IMR-90 (cell line): ENCODE results near the gene LEMD3. TPM values are rescaled to one million over a fixed set of nuclear protein-coding genes. Genes with fewer than 3 reads are reported as not detected.

Experiments used
- ATAC-seq: fragments of 200-7000 bp; cut with Tn5 transposase; 2 replicates; pipeline ENCODE4 v1.9.1; 2020; ENCODE audit warnings: low read depth, mild to moderate bottlenecking, moderate library complexity
- BruUV-seq: library from RNA; stranded (reverse); fragments of 400-500 nt; replicated peaks from 2 replicates; lab custom pipeline; 2021; lab: Mats Ljungman, UMichigan
- CTCF ChIA-PET: fragments of 300-600 bp; formaldehyde crosslinking; extraction: SDS; loops from one replicate; lab custom pipeline; 2021; ENCODE audit warnings: antibody characterized with exemption; lab: Yijun Ruan, JAX
- POLR2A ChIA-PET: fragments of 300-600 bp; sonication (Branson Sonifier 250); formaldehyde crosslinking; loops from one replicate; lab custom pipeline; 2022; ENCODE audit warnings: antibody characterized with exemption; ENCODE audit not compliant: unreplicated experiment; lab: Charles Lee
- DNase-seq: peaks from one replicate; pipeline ENCODE4 v3.0.0; 2013
- H2AFZ ChIP-seq: replicated peaks from 2 replicates; pipeline ENCODE3; 2013; ENCODE audit warnings: low read length, mild to moderate bottlenecking; ENCODE audit not compliant: poor library complexity
- H2AK5ac ChIP-seq: 2 replicates; pipeline ENCODE4 v1.6.1; 2013; ENCODE audit warnings: low read depth, low read length, inconsistent platforms
- H2AK9ac ChIP-seq: replicated peaks from 2 replicates; pipeline ENCODE3; 2013; ENCODE audit warnings: mild to moderate bottlenecking, low read depth, low read length, moderate library complexity; ENCODE audit not compliant: poor library complexity
- H2BK120ac ChIP-seq: 2 replicates; pipeline ENCODE4 v1.6.1; 2013; ENCODE audit warnings: low read depth, low read length, inconsistent platforms
- H2BK15ac ChIP-seq: 3 replicates; pipeline ENCODE4 v1.6.1; 2013; ENCODE audit warnings: low read depth, low read length, inconsistent platforms
- H2BK20ac ChIP-seq: 2 replicates; pipeline ENCODE4 v1.6.1; 2013; ENCODE audit warnings: low read depth, mild to moderate bottlenecking, inconsistent platforms, low read length, moderate library complexity
- H2BK5ac ChIP-seq: 2 replicates; pipeline ENCODE4 v1.6.1; 2013; ENCODE audit warnings: mild to moderate bottlenecking, low read depth, low read length, inconsistent platforms; ENCODE audit not compliant: poor library complexity, severe bottlenecking
- H3K14ac ChIP-seq: replicated peaks from 2 replicates; pipeline ENCODE4 v1.6.1; 2013; ENCODE audit warnings: low read depth, low read length, inconsistent platforms
- H3K18ac ChIP-seq: 2 replicates; pipeline ENCODE4 v1.6.1; 2013; ENCODE audit warnings: low read depth, low read length, control low read depth
- H3K23ac ChIP-seq: 2 replicates; pipeline ENCODE4 v1.6.1; 2013; ENCODE audit warnings: low read depth, low read length, inconsistent platforms
- H3K27ac ChIP-seq: 2 replicates; pipeline ENCODE4 v1.5.1; 2013; ENCODE audit warnings: mild to moderate bottlenecking, control low read depth, low read length; ENCODE audit not compliant: insufficient read depth
- H3K27me3 ChIP-seq: 2 replicates; pipeline ENCODE4 v1.6.1; 2013; ENCODE audit warnings: low read length; ENCODE audit not compliant: control insufficient read depth, insufficient read depth
- H3K36me3 ChIP-seq: 2 replicates; pipeline ENCODE4 v1.6.1; 2013; ENCODE audit warnings: low read length, mixed read lengths; ENCODE audit not compliant: control insufficient read depth, insufficient read depth
- H3K4ac ChIP-seq: 2 replicates; pipeline ENCODE4 v1.6.1; 2013; ENCODE audit warnings: low read depth, low read length, inconsistent platforms
- H3K4me1 ChIP-seq: 2 replicates; pipeline ENCODE4 v1.6.1; 2013; ENCODE audit warnings: low read length, mixed read lengths; ENCODE audit not compliant: control insufficient read depth, insufficient read depth
- H3K4me2 ChIP-seq: 2 replicates; pipeline ENCODE4 v1.6.1; 2013; ENCODE audit warnings: low read depth, mild to moderate bottlenecking, control low read depth, low read length, moderate library complexity
- H3K4me3 ChIP-seq: 2 replicates; pipeline ENCODE4 v1.5.1; 2013; ENCODE audit warnings: low read depth, mild to moderate bottlenecking, control low read depth, low read length, moderate library complexity; ENCODE audit not compliant: insufficient read depth
- H3K56ac ChIP-seq: 2 replicates; pipeline ENCODE4 v1.6.1; 2013; ENCODE audit warnings: low read length, inconsistent platforms; ENCODE audit not compliant: insufficient read depth; ENCODE audit errors: extremely low read depth
- H3K79me1 ChIP-seq, 2 experiments: 2 replicates each; pipeline ENCODE4 v1.6.1; 2013; ENCODE audit warnings: low read length in 2 of 2, inconsistent platforms in 1 of 2, low read depth in 1 of 2
- H3K9ac ChIP-seq: 2 replicates; pipeline ENCODE4 v1.6.1; 2013; ENCODE audit warnings: low read depth, low read length, control low read depth
- H3K9me1 ChIP-seq: 2 replicates; pipeline ENCODE4 v1.6.1; 2013; ENCODE audit warnings: low read length, inconsistent platforms; ENCODE audit not compliant: insufficient read depth
- H3K9me3 ChIP-seq: 2 replicates; pipeline ENCODE4 v1.6.1; 2013; ENCODE audit warnings: low read length; ENCODE audit not compliant: control insufficient read depth, insufficient read depth
- H4K20me1 ChIP-seq: 2 replicates; pipeline ENCODE4 v1.6.1; 2013; ENCODE audit warnings: low read length, inconsistent platforms; ENCODE audit not compliant: insufficient read depth
- H4K5ac ChIP-seq: 2 replicates; pipeline ENCODE4 v1.6.1; 2013; ENCODE audit warnings: mild to moderate bottlenecking, low read depth, low read length, control low read depth
- H4K8ac ChIP-seq, 2 experiments: 2 replicates each; pipeline ENCODE4 v1.6.1; 2013; ENCODE audit warnings: low read depth in 2 of 2, low read length in 2 of 2, control low read depth in 1 of 2, inconsistent platforms in 1 of 2
- H4K91ac ChIP-seq: 2 replicates; pipeline ENCODE4 v1.6.1; 2013; ENCODE audit warnings: low read depth, low read length, inconsistent platforms; ENCODE audit not compliant: insufficient read depth
- BHLHE40 ChIP-seq: fragments of 150-350 bp; IDR thresholded peaks from 2 replicates; pipeline ENCODE4 v1.6.1; 2016; ENCODE audit warnings: mild to moderate bottlenecking, low read depth, low read length
- NFE2L2 ChIP-seq: fragments of 150-350 bp; IDR thresholded peaks from 2 replicates; pipeline ENCODE4 v1.6.1; 2016; ENCODE audit warnings: low read depth, mild to moderate bottlenecking, low read length
- RAD21 ChIP-seq: IDR thresholded peaks from 2 replicates; pipeline ENCODE4 v1.6.1; 2012; ENCODE audit warnings: low read length, improper control_type of control experiment
- WGBS, 2 experiments: methylation state at CpG; one replicate each; pipeline versions ENCODE4 v1.1.5 to v1.1.7; 2013; ENCODE audit warnings: missing lambda C conversion rate in 2 of 2; ENCODE audit not compliant: insufficient read length in 1 of 2; ENCODE audit errors: extremely low coverage in 2 of 2; 5-methylcytosine and 5-hydroxymethylcytosine counted together
- dilution Hi-C: fragments of 300-500 bp; cut with HindIII; formaldehyde crosslinking; loops from one replicate; pipeline ENCODE4 v1.14.3; 2018; ENCODE audit warnings: low sequenced_read_pairs; ENCODE audit not compliant: unreplicated experiment
- in situ Hi-C: fragments of 300-500 bp; cut with MboI; formaldehyde crosslinking; loops from 3 replicates; pipeline ENCODE4 v1.14.3; 2019; ENCODE audit warnings: low sequenced_read_pairs, inconsistent platforms, mixed read lengths
- intact Hi-C: fragments of 100-400 bp; cut with micrococcal nuclease; formaldehyde crosslinking; loops from 2 replicates; pipeline ENCODE4 v1.10.0; 2022
- polyA plus RNA-seq, 3 experiments: library from polyadenylated mRNA; depleted of rRNA; stranded (reverse); fragments of >200 nt; gene quantifications; 2 replicates each; pipeline ENCODE4 v1.2.3, GENCODE V29; 2012; ENCODE audit warnings: low replicate concordance in 1 of 3
- total RNA-seq: library from RNA; depleted of rRNA; stranded (reverse); fragments of >200 nt; gene quantifications from 2 replicates; pipeline ENCODE4 v1.2.3, GENCODE V29; 2012

The LEMD3 gene
- total and polyA plus RNA-seq, 2 of the 4 experiments (the other 2 are of a cell fraction), result 5.5 to 9.9 TPM

GRCh38 chr12:65195387-65196055, 26.1 kb downstream of the LEMD3 start:
- peaks cover 31% of the 10 kb centered on the region for H4K20me1 ChIP-seq
- H3K56ac ChIP-seq, result no peak overlapping the region
- no peak overlapping the region for H3K4me3 ChIP-seq
- H2BK20ac ChIP-seq, result no peak overlapping the region
- no CpG with 5 or more reads among the region's 2 CpGs for WGBS, 2 experiments
- H3K4ac ChIP-seq, result no peak overlapping the region
- H2AK9ac ChIP-seq, result no peak overlapping the region
- H3K36me3 ChIP-seq, result no peaks in the 10 kb centered on the region; the same call in 1 of the 2 replicates
- H3K23ac ChIP-seq, result no peak overlapping the region
- DNase-seq (no peak), ATAC-seq (no peak)
- POLR2A ChIA-PET, result no interaction called here
- H3K4me1 ChIP-seq, result no peaks in the 10 kb centered on the region; the same call in 1 of the 2 replicates
- CTCF ChIA-PET, result interaction anchor here (0.7 kb wide), 2 partner anchors 10 to 12 kb away, joined by 3 to 4 read pairs; no protein-coding TSS in a partner anchor
- H2AFZ ChIP-seq, result no peak overlapping the region
- no peak overlapping the region for H2BK120ac ChIP-seq
- BruUV-seq, result no TSS peak
- TF ChIP-seq NFE2L2 (no peak), BHLHE40 (no peak), RAD21 (no peak)
- H3K79me1 ChIP-seq, result peaks cover 25 to 54% of the 10 kb centered on the region in 2 experiments
- dilution Hi-C loops, result no loop called here
- H3K9ac ChIP-seq, result no peak overlapping the region
- no peaks in the 10 kb centered on the region for H3K9me1 ChIP-seq
- H4K5ac ChIP-seq, result no peak overlapping the region
- no peak overlapping the region for H4K8ac ChIP-seq
- H4K91ac ChIP-seq, result no peak overlapping the region
- intact Hi-C loops, result no loop called here
- in situ Hi-C loops, result no loop called here
- H3K9me3 ChIP-seq, result peaks cover 2% of the 10 kb centered on the region
- no peak overlapping the region for H3K18ac ChIP-seq
- no peak overlapping the region for H3K27ac ChIP-seq
- H3K27me3 ChIP-seq, result no peaks in the 10 kb centered on the region
- no peak overlapping the region for H3K14ac ChIP-seq
- no peak overlapping the region for H2BK15ac ChIP-seq
- no peak overlapping the region for H3K4me2 ChIP-seq
- no peak overlapping the region for H2AK5ac ChIP-seq
- no peak overlapping the region for H2BK5ac ChIP-seq
